Erythroblast (primary cell): ENCODE measurements around the gene FILIP1L.

ENCODE experiments used
- DNase-seq, 2 experiments: peaks; one replicate each; lab custom pipeline; 2025; lab: John Stamatoyannopoulos, UW
- GATA1 ChIP-seq: IDR thresholded peaks from 2 replicates; pipeline ENCODE4 v1.6.1; 2011; ENCODE audit warnings: low read depth, mild to moderate bottlenecking, control low read depth, low read length, moderate library complexity
- POLR2A ChIP-seq: IDR thresholded peaks from 2 replicates; pipeline ENCODE4 v1.6.1; 2011; ENCODE audit warnings: mild to moderate bottlenecking, low read length

The FILIP1L gene

GRCh38 chr3:99929745-99930139 lies 184.6 kb downstream of the FILIP1L start:
- TF ChIP-seq GATA1 (no peak), POLR2A (no peak)
- peak in 1 of 2 experiments; percentile 15 for DNase-seq

- no peak for DNase-seq
Measured at GRCh38 chr3:99928771-99929744, 185.2 kb downstream of the FILIP1L start.

GRCh38 chr3:99927671-99928457 lies 186.4 kb downstream of the FILIP1L start:
- no peak for DNase-seq
- TF ChIP-seq POLR2A: no peak
- TF ChIP-seq GATA1: no peak

More at GRCh38 chr3:99928771-99929744, 185.2 kb downstream of the FILIP1L start:
- TF ChIP-seq GATA1 (no peak), POLR2A (no peak)

GRCh38 chr3:99925584-99926230 lies 188.6 kb downstream of the FILIP1L start:
- DNase-seq: peak; percentile 31 to 63
- TF ChIP-seq POLR2A (no peak), GATA1 (no peak)

- DNase-seq: peak in 1 of 2 experiments; percentile 39
- no peak for TF ChIP-seq POLR2A
- TF ChIP-seq GATA1: no peak
Measured at GRCh38 chr3:99923873-99924272, 190.4 kb downstream of the FILIP1L start.

- no peak for DNase-seq
- TF ChIP-seq GATA1 (no peak), POLR2A (no peak)
Measured at GRCh38 chr3:99921986-99922385, 192.3 kb downstream of the FILIP1L start.

- DNase-seq: no peak
- TF ChIP-seq GATA1 (no peak), POLR2A (no peak)
Measured at GRCh38 chr3:99921377-99921695, 193.0 kb downstream of the FILIP1L start.

- peak; percentile 23 to 57 for DNase-seq
- TF ChIP-seq GATA1: no peak
- TF ChIP-seq POLR2A: no peak
Measured at GRCh38 chr3:99920481-99921376, 193.6 kb downstream of the FILIP1L start.

GRCh38 chr3:99919694-99920093 lies 194.6 kb downstream of the FILIP1L start:
- TF ChIP-seq POLR2A (no peak), GATA1 (no peak)

GRCh38 chr3:99918715-99919114 lies 195.6 kb downstream of the FILIP1L start:
- no peak for DNase-seq
- no peak for TF ChIP-seq POLR2A
- TF ChIP-seq GATA1: no peak

More at GRCh38 chr3:99919694-99920093, 194.6 kb downstream of the FILIP1L start:
- DNase-seq: no peak

- no peak for DNase-seq
- TF ChIP-seq POLR2A (no peak), GATA1 (no peak)
Measured at GRCh38 chr3:99915906-99916432, 198.3 kb downstream of the FILIP1L start.

GRCh38 chr3:99911433-99911832 lies 202.9 kb downstream of the FILIP1L start:
- no peak for TF ChIP-seq GATA1
- no peak for TF ChIP-seq POLR2A
- DNase-seq: no peak

GRCh38 chr3:99910752-99911290 lies 203.5 kb downstream of the FILIP1L start:
- TF ChIP-seq GATA1: no peak
- TF ChIP-seq POLR2A: no peak
- no peak for DNase-seq
